DND-41 (cell line): ENCODE data around the gene GABBR2.

ENCODE experiments used
- EZH2 ChIP-seq: IDR thresholded peaks from 3 replicates; pipeline ENCODE4 v1.6.1; 2012; ENCODE audit warnings: borderline replicate concordance, low read depth, mild to moderate bottlenecking, moderate library complexity, low read length, inconsistent platforms; ENCODE audit not compliant: severe bottlenecking
- TF ChIP-seq, protein P1 (sequence below): IDR thresholded peaks from 2 replicates; pipeline ENCODE4 v1.5.1; 2012; ENCODE audit warnings: borderline replicate concordance, low read length, moderate library complexity, mild to moderate bottlenecking; ENCODE audit not compliant: poor library complexity, severe bottlenecking; ENCODE audit errors: extremely low read depth

DNA sequence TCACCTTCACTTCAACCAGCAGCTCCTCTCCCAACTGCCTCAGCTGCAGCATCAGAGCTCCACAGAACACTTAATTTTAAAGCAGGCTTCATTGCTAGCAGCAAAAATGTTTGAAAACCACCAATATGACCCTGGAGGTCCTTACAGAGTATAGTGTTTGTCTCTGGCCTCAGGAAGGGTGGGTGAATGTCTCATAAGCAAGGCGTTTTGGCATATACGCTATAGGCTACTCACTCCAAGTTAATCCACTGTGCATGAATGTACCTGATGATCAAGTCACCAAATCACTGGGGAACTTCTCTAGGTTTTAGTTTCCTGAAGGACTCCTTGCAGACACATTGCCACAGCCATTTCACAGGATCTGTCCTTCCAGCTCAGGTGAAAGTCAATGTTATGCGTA, 125.3 kb downstream of the GABBR2 start:
- TF ChIP-seq, protein P1, sequence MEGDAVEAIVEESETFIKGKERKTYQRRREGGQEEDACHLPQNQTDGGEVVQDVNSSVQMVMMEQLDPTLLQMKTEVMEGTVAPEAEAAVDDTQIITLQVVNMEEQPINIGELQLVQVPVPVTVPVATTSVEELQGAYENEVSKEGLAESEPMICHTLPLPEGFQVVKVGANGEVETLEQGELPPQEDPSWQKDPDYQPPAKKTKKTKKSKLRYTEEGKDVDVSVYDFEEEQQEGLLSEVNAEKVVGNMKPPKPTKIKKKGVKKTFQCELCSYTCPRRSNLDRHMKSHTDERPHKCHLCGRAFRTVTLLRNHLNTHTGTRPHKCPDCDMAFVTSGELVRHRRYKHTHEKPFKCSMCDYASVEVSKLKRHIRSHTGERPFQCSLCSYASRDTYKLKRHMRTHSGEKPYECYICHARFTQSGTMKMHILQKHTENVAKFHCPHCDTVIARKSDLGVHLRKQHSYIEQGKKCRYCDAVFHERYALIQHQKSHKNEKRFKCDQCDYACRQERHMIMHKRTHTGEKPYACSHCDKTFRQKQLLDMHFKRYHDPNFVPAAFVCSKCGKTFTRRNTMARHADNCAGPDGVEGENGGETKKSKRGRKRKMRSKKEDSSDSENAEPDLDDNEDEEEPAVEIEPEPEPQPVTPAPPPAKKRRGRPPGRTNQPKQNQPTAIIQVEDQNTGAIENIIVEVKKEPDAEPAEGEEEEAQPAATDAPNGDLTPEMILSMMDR, result no peak
- no peak for TF ChIP-seq EZH2
